ENCODE measurements around the gene TMEM225B.
"Not testable (repeated sequence)": the region's sequence is repeated elsewhere in the genome, so short reads cannot be mapped to it uniquely, and the experiment has no call there.

Gene TMEM225B

DNA sequence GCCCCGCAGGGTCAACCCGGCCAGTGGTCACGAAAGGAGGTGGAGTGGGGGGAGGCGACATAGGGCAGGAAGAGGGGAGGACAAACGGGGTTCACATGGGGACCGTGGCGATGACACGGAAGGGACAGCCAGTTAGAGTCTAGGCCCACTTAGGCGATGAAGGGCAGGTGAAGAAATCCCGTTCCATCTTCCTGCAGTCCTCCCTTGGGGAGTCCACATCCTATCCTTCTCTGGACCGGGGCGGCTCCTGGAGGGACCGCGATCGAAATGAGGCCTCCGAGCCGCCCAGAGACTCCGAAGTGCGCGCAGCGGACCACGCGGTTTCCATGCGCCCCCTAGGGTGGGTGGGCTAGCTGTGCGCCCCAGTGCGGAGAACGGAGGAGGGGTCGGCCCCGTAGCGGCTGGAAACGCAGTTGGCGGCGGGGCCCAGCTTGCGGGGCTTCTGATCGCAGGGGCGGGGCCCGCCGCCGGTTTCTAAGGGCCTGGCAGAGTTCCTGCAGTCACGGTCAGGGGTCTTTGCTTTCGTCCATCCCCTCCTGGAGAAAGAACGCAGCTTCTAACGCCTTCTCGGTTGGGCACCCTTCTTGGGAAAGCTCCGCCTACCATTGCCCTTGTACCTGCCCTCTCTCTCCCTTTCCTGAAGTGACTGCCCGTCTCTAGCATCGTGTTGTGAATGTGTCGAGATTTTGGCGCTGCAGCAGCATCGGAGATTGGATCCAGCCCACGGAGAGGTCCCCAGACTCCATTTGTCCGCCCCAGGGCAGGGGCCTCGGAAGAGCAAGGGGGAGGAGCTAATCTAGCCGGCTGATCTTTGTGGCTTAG is 17.9 kb upstream of the TMEM225B start:
- DNase-seq = peak; percentile 77

DNA sequence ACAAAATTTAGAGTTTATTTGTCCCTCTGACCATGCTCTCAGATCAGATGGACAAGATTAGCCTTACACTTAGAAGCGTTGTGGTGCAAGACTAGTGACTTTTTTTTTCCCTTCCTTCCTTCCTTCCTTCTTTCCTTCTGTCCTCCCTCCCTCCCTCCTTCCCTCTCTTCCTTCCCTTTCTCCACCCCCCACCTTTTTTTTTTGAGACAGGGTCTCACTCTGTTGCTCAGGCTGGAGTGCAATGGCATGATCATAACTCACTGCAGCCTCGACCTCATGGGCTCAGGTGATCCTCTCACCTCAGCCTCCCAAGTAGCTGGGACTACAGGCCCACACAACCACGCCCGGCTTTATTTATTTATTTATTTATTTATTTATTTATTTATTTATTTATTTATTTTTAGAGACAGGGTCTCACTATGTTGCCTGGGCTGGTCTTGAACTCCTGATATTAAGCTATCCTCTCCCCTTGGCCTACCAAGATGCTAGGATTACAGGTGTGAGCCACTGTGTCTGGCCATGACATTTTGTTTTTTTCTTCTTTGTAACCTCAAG is 17.2 kb upstream of the TMEM225B start:
- DNase-seq = not testable (repeated sequence)

DNA sequence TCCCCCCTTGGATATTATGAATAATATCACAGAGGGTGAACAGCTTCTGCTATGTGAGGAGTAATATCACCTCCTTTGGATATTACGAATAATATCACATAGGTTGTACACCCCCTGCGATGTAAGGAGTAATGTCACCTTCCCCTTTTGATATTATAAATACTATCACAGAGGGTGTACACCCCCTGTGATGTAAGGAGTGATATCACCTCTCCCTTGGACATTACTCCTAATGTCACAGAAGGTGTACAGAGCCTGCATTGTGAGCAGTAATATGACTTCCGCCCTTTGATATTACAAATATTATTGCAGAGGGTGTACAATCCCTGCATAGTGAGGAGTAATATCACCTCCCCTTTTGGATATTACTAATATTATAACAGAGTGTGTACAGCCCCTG is 9.2 kb upstream of the TMEM225B start:
- DNase-seq = no peak

DNA sequence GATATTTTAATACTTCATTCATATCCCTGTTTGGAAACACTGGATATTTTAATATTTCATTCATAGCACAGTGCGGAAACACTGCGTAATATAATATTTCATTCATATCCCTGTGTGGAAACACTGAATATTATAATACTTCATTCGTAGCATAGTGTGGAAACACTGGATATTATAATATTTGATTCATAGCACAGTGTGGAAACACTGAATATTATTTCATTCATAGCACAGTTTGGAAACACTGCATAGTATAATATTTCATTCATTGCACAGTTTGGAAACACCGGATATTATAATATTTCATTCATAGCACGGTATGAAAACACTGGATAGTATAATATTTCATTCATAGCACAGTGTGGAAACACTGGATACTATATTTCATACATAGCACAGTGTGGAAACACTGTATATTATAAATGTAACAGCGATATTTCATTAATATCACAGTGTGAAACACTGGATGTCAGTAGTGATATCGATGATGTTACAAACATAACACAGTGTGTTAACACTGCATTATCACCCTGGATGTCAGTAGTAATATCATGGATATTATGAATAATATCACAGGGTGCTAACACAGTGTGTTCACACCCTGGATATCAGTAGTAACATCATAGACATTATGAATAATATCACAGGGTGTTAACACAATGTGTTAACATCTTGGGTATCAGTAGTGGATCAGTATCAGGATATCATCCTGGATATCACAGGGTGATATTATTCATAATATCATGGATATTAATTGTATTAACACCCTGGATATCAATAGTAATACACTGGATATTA is 2.9 kb upstream of the TMEM225B start:
- no peak for DNase-seq

DNA sequence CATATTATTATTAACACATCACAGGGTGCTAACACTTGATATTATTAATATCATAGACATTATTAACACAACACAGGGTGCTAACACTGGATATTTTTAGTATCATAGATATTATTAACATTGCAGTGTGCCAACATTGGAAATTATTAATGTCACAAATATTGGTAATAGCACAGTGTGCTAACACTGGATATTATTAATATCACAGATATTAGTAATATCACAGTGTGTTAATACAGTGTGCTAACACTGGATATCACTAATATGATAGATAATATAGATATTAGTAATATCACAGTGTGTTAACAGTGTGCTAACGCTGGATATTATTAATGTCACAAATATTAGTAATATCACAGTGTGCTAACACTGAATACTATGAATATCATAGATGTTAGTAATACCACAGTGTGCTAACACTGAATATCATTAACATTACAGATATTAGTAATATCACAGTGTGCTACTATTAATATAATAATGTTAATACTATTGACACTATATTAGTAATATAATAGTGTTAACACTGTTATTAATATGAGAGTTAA is 1.6 kb upstream of the TMEM225B start:
- no peak for DNase-seq

DNA sequence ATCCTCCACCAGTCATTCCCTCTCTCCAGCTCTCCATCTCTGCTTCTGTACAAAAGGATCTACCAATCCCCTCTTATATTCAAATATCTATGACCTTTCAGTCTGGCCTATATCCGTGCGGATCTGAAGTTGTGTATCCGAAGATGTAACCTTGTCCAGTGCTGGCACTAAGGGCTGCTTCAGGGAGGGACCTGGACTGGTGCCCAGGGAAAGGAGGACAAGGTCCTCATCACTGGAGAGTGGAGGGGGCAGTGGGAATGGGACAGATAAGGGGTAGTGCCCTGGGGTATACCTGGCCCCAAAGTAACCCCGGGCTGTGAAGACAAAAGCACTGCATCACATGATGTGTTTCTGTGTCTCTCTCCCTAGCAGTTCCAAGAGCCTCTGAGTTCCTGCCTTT is 1.8 kb downstream of the TMEM225B start:
- no peak for DNase-seq

DNA sequence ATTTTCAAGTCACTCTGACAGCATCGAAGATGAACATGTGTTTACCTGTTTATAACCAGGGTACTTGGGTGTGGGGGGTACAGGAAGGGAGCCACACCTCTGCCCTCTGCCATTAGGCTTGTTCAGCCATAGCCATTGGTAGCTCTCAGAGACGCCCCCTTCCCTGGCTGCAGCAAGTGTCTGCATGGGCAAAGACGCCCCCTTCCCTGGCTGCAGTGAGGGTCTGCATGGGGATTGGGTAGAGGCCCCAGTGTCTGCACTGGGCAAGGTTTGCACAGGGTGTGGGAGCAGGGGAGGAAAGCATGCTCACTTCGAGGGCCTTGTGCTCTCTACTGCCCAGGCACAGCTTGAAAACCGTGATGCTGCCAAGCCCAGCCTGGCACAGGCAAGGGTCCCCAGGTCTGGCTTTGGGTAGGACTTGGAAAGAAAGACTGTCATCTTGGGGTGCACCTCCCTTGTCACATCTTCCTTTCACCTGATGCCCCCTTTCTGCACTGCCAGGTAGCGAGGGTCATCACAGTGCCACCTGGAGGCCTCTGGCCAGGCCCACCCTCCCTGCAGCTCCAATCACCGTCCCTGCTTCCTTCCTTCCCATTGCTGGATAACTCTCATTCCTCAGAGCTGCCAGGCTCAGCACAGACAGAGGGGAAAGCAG is 3.7 kb downstream of the TMEM225B start:
- DNase-seq = no peak

DNA sequence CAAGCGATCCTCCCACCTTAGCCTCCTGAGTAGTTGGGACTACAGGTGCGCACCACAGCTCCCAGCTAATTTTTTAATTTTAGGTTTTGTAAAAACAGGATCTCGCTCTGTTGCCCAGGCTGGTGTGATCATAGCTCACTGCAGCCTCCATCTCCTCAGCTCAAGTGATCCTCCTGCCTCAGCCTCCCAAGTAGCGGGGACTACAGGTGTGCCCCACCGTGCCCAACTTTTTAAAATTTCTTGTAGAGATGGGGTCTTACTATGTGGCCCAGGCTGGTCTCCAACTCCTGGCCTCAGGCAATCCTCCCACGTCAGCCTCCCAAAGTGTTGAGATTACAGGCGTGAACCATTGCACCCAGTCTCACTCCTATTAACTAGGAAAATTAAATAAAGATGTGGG is 7.5 kb downstream of the TMEM225B start:
- no peak for DNase-seq

DNA sequence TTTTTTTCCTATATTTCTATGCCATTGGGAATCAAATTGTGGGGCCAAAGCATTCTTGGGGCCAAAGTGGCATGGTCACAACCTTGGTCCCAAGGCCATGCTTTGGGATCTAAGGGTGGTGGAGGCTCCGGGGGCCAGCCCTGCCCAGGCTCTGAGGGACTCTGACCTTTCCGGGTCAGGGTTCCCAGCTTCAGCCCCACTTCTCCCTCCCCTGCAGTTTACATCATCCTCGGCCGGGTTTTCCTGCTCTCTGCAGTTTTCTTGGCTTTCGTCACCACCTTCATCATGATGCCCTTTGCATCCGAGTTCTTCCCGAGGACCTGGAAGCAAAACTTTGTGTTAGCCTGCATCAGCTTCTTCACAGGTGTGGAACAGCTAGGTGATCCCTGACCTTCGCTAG is 8.5 kb downstream of the TMEM225B start:
- no peak for DNase-seq

DNA sequence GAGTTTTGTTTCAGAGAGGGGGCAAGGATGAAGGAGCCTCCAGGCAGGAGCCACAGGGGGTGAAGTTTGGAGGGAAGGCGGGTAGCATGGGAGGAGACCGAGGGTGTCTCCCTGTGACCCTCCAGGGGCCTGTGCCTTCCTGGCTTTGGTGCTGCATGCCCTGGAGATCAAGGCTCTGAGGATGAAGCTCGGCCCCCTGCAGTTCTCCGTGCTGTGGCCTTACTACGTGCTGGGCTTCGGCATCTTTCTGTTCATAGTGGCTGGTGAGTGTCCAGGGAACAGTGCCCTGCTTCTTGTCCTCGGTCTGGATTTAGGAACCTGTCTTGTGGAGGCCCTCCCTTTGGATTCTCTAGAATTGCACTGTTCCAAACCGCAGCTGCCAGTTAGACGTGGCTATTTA is 9.5 kb downstream of the TMEM225B start:
- DNase-seq = no peak

DNA sequence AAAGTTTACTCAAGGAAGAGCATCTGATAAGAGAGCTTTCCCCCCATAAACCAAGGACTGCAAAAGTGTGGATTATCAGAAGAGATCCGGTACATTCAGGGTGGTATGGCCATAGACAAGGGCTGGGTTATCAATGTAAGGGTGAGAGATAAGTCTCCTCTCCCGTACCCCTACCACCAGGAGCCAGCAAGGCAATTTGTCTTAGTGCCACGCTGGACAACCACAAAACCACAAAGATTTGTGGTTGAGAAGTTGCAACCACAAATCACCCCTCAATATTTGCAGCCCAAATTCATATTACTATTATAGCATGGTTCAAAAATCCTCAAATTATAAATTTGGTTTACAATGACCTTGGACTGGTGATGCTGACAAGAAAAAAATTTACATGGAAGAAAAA is 16.4 kb downstream of the TMEM225B start:
- no peak for DNase-seq

DNA sequence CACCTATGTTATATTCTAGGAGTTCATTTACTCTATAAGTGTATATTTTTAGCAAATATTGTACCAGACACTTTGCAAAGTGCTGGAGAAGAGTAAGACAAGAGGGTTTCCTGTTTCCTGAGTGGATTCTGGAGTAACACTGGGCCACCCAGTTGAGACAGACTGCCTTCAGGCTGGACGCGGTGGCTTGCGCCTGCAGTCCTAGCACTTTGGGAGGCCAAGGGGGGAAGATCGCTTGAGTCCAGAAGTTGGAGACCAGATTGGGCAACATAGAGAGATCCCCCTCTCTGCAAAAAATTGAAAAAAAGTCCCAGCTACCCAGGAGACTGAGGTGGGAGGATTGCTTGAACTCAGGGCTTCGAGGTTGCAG is 17.9 kb downstream of the TMEM225B start:
- no peak for DNase-seq

DNA sequence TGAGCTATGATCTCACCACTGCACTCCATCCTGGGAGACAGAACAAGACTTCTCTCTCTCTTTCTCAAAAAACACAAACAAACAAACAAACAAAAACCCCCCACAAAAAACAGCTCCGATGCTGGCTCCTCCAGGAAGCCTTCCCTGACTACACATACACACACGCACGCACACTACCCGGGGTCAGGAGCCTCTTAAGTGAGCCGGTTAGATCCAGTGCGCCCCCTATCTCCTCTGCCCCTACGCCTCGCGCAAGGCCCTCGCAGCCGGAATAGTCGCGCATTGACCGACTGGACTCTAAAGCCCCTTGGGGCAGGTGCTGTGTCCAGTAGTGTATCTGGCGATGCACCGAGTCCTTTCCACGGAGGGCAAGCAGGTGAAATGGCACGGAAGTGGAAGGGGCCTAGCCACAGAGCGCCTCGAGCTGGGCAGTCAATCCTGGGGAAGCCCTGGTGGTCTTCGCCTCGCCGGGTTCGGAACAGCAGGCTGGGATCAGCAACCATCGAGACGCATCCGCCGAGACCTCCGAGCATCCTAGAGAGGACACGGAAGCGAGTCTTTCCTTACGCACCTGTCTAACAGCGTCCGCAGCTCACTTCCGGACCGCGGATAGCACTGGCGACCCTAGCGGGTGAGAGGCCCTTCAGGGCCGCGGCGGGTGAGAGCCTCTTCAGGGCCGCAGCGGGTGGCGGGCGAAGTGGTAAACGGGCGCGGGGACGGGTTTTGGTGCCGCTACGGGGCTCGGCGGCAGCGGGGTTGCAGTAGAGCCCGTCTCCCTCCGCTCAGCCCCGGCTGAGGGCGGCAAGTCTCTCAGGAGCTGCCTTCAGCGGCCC is 18.5 kb downstream of the TMEM225B start, which contains the start of gene ZSCAN25:
Gene ZSCAN25, plus strand, starts transcription at position 588 of the 833 bp plus-strand sequence. CDS start 2,661 bp downstream, outside the sequence.
- peak; percentile 84 for DNase-seq

DNA sequence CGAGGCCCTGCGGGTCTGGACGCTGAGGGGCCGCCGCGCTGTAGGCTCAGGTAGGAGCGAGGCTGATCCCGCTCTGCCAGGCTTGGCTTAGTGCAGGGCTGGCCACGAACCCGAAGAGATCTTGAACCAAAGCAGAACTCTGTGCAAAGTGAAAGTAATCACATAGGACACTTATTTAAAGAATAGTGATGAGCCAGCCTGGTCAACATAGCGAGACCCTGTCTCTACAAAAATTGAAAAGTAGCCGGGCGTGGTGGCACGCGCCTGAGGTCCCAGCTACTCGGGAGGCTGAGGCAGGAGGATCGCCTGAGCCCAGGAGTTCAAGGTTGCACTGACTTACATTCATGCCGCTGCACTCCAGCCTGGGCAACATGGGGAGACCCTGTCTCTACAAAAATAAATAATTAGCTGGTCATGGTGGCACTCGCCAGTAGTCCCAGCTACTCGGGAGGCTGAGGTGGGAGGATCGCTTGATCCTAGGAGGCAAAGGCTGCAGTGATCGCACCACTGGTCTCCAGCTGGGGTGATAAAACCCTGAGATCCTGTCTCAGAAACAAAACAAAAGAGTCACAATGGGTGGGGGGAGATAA is 19.2 kb downstream of the TMEM225B start:
- DNase-seq = no peak

DNA sequence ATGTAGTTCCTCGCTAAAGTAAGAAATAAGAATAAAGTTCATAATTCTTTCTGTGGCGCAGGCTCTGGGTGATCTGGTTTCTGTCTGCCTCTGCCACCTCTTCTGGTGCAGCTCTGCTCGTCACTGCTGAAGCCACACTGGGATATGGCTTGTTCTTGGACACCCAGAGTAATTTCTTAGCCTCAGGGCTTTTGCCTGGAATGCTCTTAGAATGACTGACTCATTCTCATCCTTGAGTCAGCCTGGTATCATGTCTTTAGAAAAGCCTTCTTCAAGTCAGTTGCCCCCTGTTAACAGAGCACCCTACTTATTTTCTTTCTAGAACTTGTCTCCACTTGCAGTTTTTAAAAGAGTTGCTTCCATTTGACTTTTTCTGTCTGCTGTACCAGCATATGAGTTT is 20.7 kb downstream of the TMEM225B start:
- no peak for DNase-seq

DNA sequence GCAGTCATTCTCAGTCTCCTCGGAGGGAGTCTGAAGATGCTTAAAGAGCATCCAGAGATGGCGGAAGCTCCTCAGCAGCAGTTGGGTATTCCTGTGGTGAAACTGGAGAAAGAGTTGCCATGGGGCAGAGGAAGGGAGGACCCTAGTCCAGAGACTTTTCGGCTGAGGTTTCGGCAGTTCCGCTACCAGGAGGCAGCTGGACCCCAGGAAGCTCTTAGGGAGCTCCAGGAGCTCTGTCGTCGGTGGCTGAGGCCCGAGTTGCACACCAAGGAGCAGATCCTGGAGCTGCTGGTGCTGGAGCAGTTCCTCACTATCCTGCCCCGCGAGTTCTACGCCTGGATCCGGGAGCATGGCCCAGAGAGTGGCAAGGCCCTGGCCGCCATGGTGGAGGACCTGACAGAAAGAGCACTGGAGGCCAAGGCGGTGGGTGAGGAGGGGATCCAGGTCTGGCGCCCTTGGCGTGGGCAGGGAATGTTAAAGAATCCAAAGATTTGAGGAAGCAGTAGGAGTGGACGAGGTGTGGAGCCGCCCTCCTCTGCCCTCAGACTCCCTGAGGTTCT is 21.6 kb downstream of the TMEM225B start:
- no peak for DNase-seq

DNA sequence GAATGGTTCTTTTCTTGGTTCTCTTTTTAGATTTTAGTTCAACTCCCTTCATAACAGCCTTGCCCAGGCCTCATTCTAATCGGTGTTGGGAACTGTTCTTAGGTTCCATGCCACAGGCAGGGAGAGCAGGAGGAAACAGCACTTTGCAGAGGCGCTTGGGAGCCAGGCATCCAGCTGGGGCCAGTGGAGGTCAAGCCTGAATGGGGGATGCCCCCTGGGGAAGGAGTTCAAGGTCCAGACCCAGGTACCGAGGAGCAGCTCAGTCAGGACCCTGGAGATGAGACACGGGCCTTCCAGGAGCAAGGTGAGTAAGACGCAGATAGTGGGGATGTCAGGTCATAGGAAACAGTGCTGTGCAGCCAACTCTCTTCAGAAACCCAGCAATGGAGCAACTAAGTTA is 23.2 kb downstream of the TMEM225B start:
- DNase-seq = no peak

DNA sequence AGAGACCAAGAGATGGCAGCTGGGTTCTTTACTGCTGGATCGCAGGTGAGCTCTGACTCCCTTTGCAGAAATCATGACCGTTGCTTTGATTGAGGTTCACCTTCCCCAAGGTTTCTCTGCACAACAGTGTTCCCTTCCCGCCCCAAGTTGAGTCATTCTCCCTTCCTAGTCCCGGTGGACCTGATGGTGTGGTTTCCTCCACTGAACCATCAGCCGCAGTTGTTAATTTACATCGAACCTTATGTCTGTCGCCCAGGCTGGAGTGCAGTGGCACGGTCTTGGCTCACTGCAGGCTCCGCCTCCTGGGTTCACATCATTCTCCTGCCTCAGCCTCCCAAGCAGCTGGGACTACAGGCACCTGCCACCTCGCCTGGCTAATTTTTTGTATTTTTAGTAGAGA is 24.5 kb downstream of the TMEM225B start:
- DNase-seq = no peak

DNA sequence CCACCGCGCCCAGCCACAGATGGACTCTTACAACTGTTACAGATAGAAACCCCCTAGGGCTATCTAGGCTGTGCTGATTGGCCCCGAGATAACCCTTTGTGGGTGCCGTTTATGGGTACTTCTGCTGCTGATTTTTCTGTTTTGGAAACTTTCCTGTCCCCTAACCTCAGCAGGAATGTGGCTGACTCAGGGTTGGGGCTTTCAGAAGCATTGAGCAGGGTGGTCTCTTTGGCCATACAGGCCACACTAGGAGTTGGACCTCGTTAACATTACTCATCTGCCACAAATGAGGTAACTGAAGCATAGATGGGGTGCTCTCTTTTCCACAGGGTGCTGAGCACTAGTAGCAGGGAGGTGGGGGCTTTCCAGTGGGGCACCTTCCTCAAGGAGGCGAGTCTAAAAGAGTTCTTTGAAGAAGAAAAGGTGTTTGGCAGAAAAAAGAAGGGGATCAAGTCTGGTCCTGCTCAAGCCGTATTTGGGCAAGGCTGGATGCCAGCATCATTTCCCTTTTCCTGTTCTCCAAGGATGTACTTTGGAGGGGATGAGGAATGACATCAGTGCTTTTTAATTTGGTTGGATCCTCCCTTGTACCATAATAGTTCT is 25.1 kb downstream of the TMEM225B start:
- DNase-seq = no peak

DNA sequence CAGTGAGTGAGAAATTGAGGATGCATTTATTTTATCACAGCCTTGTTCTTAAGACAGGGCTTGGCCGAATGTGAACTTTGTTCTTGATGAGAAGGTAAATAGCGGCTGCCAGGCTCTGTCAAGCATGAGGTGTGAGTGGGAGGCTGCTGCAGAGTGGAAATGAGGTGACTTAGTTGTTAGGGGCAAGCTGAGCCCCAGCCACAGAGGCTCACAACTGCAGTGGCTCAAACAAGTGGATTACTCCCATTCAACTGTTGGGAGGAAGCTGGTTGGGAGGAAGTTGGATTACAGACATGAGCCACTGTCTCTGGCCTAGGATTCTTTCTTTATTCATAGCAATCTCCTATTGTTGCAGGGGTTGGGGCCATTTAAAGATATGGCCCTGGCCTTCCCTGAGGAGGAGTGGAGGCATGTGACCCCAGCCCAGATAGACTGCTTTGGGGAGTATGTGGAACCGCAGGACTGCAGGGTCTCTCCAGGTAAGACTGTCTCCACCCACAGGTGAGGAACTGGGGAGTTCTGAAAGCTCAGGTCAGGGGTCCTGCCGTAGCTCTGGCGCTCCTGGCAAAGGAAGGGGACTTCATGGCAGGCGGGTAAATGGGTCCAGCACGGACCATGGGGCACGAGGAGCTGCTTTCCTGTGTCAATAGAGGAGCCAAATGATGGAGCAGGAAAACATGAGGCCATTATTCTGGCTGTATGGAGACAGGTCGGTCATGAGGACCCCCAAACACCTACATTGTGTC is 25.8 kb downstream of the TMEM225B start:
- DNase-seq = peak; percentile 36

Measured in activated CD8-positive, alpha-beta memory T cell treated with anti-CD3 and anti-CD28 coated beads, Interleukin-2, amount 50 U/mL, for 4 hours (primary cell).